Endometrium (tissue), 2 donors: ENCODE measurements around the gene SYNPO2.
A peak's percentile ranks its signal among the peaks of the same experiment; 100 is the strongest.
"Not testable (repeated sequence)": the region's sequence is repeated elsewhere in the genome, so short reads cannot be mapped to it uniquely, and the experiment has no call there.

ENCODE experiments used
- FAIRE-seq: peaks from 2 replicates; lab custom pipeline; 2012; peaks lifted over from hg19 to GRCh38; lab: Jason Lieb, UNC
- donor health status: control.
- donor health status: control.

Gene SYNPO2

GRCh38 chr4:119034276-119035008, 145.8 kb downstream of the SYNPO2 start:
- FAIRE-seq: no peak

DNA sequence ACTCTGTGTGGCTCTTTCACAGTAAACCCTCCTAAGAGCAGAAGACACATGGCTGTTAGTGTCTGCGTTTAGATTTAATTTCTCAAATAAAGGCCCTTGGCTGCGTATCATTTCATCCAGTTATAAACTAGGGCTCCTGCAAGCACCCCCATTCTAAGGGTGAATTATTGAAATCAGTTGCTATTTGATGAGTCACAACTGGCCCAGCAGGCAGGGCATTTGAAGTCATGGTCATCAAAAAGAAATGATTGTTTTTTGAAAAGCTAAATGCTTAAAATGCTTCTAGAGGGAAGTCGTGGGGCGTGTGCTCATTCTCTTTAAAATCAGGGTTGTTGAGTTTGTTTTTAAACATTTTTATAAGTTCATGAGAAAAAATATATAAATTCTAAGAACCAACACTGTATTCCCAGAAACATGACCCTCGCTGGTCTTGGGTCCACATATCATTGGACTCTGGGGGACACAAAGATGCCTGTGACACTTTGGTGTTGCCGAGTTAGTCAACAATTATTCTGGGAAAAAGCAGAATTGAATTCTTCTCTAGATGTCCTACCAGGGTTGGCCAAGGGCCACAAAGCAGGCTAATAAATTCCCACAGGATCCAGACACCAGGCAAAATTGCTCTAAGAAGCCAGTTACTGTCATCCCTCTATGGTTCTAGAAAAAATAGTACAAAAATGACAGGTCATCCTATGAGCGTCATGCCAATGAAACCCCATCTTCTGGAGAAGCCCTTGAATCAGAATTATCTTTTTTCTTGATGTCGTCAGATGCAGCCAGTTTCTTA, 147.5 kb downstream of the SYNPO2 start:
- no peak for FAIRE-seq

DNA sequence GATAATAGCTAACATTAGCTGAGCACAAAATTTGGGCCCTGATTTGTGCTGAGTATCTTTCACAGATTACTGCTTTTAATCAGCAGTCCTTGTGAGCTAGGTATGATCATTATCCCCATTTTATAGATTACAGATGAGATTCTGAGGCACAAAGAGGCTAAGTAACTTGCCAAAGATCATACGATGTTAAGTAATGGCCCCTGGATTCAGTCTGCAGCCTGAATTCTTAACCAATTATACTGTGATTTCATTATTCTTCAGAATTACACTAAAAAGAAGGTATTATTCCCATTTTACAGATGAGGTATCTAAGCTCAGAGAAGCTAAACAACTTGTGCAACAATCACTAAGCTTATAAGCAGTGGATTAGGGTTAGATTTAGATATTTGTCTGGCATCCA, 149.1 kb downstream of the SYNPO2 start:
- no peak for FAIRE-seq

GRCh38 chr4:119038116-119038841, 149.6 kb downstream of the SYNPO2 start:
- FAIRE-seq: no peak

DNA sequence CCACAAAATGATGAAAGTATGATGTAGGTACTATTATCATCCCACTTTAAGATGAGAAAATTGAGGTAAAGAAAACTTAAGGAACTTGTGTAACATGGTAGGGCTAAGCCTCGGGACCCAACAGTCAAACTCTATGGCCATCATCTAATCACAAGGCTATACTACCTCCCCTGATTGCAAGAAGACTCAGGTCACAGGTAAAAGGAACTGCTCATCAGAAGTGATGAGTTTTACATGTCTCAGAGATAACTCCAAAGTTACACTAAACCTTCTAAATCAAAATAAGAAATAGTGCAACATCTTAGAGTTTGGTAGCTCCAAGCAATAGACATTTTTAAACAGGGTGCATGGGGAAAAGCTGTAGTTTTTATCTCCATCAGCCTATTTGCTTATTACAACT, 150.5 kb downstream of the SYNPO2 start:
- no peak for FAIRE-seq

DNA sequence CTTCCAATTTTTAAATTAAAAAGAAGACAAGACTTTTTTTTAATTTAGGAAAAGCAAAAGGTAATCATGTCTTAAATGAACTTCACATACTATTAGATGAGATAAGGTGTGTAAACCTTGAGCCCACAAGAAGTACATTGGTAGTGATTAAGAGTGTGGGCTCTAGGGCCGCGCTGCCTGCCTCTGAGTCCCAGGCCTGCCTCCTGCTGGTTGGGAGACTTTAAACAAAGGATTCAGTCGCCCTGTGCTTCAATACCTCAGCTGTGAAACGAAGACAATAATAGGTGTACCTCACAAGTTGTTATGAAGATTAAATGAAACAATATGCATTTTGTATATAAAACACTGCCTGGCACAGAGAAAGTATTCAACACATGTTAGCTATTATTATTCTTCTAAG, 151.1 kb downstream of the SYNPO2 start:
- FAIRE-seq: no peak

- peak; percentile 78 for FAIRE-seq
These were observed 151.6 kb downstream of the SYNPO2 start for GRCh38 chr4:119040261-119040660.

GRCh38 chr4:119040694-119041185, 152.1 kb downstream of the SYNPO2 start:
- no peak for FAIRE-seq

GRCh38 chr4:119041396-119041795, 152.7 kb downstream of the SYNPO2 start:
- peak; percentile 12 for FAIRE-seq

DNA sequence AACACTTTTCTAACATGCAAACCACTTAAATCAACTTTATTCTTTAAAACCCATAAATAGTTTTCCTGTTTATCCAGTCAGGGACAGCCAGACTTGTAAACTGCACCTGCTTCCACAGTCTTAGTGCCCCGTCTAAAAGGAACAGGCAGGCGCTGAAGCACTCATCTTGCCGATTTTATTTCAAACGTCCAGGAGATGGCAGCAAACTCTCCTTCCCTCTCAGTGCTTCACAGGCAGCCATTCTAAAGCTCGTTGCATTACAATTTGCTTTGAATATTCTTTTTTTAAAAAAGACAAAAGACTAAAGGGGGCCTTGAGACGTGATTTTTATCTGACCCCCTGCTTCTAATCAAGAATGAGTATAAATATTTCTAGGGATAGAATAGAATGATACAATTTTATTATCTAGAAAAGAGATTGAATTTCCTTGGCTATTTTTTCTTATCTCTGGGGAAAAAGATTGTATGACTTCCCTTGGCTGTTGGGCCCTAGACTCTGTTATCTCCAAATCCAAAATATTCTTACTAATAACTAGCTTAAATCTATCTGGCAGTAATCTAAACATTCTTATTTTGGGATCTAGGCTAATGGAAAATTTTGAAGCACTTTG, 153.4 kb downstream of the SYNPO2 start:
- no peak for FAIRE-seq

DNA sequence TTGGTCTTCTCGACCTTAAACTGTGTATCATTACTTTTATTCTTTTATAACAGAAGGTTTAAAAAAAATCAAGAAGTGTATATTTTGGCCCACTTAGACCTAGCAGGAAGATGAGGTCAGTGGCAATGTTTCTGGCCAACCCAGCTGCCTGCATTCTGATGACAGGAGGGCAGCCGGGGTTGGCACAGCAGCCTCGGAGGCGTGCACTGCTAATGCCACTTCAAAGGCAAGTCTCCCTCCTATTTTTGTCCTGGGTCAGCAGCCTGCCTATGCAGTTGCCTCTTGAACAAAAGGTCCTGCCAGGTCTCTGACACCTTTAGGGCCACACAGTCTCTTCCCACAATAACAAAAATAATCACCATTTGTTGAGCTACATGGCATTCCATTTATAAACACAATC, 157.6 kb downstream of the SYNPO2 start:
- no peak for FAIRE-seq

- not testable (repeated sequence) for FAIRE-seq
These were observed 158.4 kb downstream of the SYNPO2 start for GRCh38 chr4:119047059-119047458.

DNA sequence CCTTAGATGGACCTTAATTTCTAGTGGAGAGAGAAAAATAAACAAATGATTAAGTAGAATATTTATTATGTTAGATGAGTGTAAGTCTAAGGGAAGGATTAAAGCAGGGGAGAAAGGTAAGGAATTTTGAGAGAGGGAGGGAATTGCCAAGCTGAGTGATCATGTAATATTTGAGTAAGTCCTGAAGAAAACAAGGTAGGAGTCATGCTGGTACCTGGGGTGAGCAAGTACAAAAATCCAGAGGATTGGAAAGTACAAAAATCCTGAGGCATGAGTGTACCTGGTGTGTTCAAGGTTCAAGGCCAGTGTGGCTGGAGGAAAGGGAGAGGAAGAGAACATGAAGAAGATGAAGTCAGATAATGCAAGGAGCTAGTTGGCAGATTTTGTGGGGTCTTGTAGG, 159.8 kb downstream of the SYNPO2 start:
- FAIRE-seq: no peak

DNA sequence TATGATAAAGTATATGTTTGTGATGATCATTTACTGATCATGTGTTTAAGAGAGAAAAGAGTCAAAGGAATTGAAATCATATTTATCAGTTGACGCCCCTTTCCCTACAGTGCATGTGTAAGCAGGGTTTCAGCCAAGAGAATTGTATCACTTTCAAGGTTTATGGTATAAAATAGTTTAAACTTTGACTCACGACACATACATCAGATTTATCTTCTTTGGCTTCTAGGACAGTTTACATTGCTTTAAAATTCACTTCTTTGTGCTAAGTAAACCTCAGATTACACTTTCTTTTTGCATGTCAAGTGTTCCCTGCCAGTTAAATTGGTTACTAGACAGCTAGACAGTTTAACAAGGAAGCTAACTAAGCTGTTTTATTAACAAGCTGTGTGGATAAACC, 160.7 kb downstream of the SYNPO2 start:
- no peak for FAIRE-seq

DNA sequence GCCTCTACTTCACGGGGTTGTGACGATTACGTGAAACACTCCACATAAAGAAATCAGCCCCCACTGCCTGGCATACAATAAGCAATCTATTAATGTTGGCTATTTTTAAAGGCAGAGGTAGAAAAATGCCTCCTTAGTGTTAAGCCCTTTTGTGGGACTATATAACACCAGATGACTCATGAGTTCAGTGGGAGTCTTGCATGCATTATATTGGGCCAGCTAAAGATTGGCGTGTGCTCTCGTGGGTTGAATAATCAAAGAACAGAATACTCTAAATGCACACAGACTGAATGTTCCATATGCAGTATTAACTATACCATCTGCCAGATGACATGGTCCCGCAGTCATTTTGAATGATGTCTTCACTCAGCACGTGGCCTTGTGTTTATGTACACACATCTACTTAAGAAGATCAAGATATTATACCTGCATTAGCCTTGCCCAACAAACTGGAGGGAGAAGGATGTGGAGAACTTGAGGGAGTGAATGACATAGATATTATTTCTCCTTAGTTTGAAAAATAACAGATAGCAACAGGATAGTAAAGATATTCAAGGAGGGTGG, 162.0 kb downstream of the SYNPO2 start:
- no peak for FAIRE-seq

- no peak for FAIRE-seq
These were observed 164.6 kb downstream of the SYNPO2 start for GRCh38 chr4:119053245-119053644.

GRCh38 chr4:119053997-119054396, 165.3 kb downstream of the SYNPO2 start:
- FAIRE-seq: no peak

DNA sequence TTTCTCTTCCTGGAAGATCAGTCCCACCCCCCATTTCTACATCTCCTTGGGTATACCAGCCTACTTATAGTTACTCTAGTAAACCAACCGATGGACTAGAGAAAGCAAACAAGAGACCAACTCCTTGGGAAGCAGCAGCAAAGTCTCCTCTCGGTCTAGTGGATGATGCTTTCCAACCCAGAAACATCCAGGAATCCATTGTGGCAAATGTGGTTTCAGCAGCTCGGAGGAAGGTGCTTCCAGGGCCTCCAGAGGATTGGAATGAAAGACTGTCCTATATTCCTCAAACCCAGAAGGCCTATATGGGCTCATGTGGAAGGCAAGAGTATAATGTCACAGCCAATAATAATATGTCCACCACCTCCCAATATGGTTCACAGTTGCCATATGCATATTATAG, 168.8 kb downstream of the SYNPO2 start:
- no peak for FAIRE-seq

DNA sequence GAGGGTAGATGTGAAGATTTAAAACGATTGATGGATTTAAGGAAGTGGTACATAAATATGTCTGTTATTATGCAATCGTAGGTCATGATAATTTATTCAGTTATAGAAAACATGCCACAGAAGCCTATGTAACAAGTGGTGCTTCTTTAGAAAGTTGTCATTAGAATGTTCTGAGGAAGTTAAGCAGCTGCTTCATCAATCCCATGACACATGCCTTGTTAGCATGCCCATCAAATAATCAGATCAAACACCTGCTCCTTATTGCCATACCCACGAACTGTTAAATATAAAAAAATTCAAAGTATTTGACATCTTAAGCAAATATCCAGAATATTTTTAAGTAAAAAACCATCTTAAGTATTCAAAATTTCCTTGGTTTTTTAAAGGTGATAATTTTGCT, 170.6 kb downstream of the SYNPO2 start:
- no peak for FAIRE-seq

DNA sequence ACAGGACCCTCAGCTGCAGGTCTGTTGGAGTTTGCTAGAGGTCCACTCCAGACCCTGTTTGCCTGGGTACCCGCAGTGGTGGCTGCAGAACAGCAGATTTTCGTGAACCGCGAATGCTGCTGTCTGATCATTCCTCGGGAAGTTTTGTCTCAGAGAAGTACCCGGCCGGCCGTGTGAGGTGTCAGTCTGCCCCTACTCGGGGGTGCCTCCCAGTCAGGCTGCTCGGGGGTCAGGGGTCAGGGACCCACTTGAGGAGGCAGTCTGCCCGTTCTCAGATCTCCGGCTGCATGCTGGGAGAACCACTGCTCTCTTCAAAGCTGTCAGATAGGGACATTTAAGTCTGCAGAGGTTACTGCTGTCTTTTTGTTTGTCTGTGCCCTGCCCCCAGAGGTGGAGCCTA, 178.5 kb downstream of the SYNPO2 start:
- not testable (repeated sequence) for FAIRE-seq

DNA sequence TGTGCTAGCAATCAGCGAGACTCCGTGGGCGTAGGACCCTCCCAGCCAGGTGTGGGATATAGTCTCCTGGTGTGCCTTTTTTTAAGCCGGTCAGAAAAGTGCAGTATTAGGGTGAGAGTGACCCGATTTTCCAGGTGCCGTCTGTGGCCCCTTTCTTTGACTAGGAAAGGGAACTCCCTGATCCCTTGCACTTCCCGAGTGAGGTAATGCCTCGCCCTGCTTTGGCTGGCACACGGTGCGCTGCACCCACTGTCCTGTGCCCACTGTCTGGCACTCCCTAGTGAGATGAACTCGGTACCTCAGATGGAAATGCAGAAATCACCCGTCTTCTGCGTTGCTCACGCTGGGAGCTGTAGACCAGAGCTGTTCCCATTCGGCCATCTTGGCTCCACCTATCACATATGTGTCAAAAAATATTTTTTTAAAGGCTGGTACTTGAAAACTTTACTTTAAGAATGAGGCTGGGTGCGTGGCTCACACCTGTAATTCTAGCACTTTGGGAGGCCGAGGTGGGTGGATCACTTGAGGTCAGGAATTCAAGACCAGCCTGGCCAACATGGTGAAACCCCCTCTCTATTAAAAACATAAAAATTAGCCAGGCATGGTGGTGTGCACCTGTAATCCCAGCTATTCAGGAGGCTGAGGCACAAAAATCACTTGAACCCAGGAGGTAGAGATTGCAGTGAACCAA, 179.2 kb downstream of the SYNPO2 start:
- not testable (repeated sequence) for FAIRE-seq
